Osteoblast (primary cell): ENCODE measurements around the gene PIK3AP1. TPM values are rescaled to one million over a fixed set of nuclear protein-coding genes. Genes with fewer than 3 reads are reported as not detected.

Source experiments
- DNase-seq: peaks from one replicate; pipeline ENCODE4 v3.0.0; 2011; ENCODE audit warnings: low spot score, mixed read lengths; ENCODE audit not compliant: insufficient read length; ENCODE audit errors: missing footprints
- H2AFZ ChIP-seq: 2 replicates; pipeline ENCODE4 v1.6.0; 2011; ENCODE audit warnings: mild to moderate bottlenecking, low read length
- H3K27ac ChIP-seq: 2 replicates; pipeline ENCODE4 v1.5.1; 2011; ENCODE audit warnings: mild to moderate bottlenecking, low read depth, low read length, moderate library complexity
- H3K27me3 ChIP-seq: 2 replicates; pipeline ENCODE4 v1.6.0; 2012; ENCODE audit warnings: mild to moderate bottlenecking, control low read depth, inconsistent platforms, low read length, moderate library complexity; ENCODE audit not compliant: insufficient read depth
- H3K36me3 ChIP-seq: 2 replicates; pipeline ENCODE4 v1.5.1; 2011; ENCODE audit warnings: mild to moderate bottlenecking, low read length, control low read depth, moderate library complexity; ENCODE audit not compliant: insufficient read depth
- H3K4me1 ChIP-seq: 2 replicates; pipeline ENCODE4 v1.5.1; 2011; ENCODE audit warnings: mild to moderate bottlenecking, low read length, control low read depth, moderate library complexity; ENCODE audit not compliant: insufficient read depth
- H3K4me2 ChIP-seq: 2 replicates; pipeline ENCODE4 v1.6.0; 2011; ENCODE audit warnings: mild to moderate bottlenecking, low read length; ENCODE audit not compliant: insufficient read depth
- H3K4me3 ChIP-seq: fragments of 200-600 bp; sonication (generic); 3 replicates; pipeline ENCODE4 v1.5.1; 2012; ENCODE audit warnings: mild to moderate bottlenecking, low read length, inconsistent platforms; ENCODE audit not compliant: insufficient read depth
- H3K79me2 ChIP-seq: 2 replicates; pipeline ENCODE4 v1.6.0; 2012; ENCODE audit warnings: mild to moderate bottlenecking, low read length, control low read depth, inconsistent platforms; ENCODE audit not compliant: insufficient read depth
- H3K9me3 ChIP-seq: 2 replicates; pipeline ENCODE4 v1.5.1; 2011; ENCODE audit warnings: low read depth, low read length, control low read depth
- H4K20me1 ChIP-seq: 2 replicates; pipeline ENCODE4 v1.6.0; 2012; ENCODE audit warnings: mild to moderate bottlenecking, low read length, control low read depth; ENCODE audit not compliant: insufficient read depth
- total RNA-seq: library from RNA; depleted of rRNA; stranded (reverse); fragments of >200 nt; gene quantifications from 2 replicates; pipeline ENCODE4 v1.2.3, GENCODE V29; 2012
- TF ChIP-seq, protein P1 (sequence below): IDR thresholded peaks from 2 replicates; pipeline ENCODE4 v1.5.1; 2011; ENCODE audit warnings: mild to moderate bottlenecking, low read depth, low read length, moderate library complexity; ENCODE audit errors: extremely low read depth

The PIK3AP1 gene
- total RNA-seq, 1 donor: 0.36 TPM

DNA sequence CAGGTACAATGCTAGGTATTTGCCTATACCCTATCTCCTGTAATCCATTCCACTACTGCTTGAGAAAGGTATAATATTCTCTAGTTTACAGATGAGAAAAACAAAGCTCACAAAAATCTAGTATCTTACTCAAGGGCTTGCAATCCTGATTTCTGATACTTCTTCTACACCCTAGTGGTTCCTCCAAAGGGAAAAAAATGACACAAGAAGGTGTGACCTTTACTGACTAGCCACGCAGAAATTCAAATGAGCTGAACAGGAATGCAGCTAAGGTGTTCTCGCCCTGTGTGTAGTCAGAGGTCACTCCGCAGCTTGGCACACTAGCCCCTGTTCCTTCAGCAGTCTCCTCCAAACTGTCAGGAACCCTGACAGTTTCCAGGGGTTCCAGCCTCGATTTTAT is 74.0 kb downstream of the PIK3AP1 start:
- Histone ChIP-seq H3K79me2 (no peaks in the 10 kb centered on the region), H3K36me3 (no peaks in the 10 kb centered on the region), H4K20me1 (no peaks in the 10 kb centered on the region), H3K4me3 (no peak overlapping the region), H3K27ac (no peak overlapping the region), H3K4me1 (no peaks in the 10 kb centered on the region), H3K27me3 (peaks cover 7% of the 10 kb centered on the region), H3K9me3 (no peaks in the 10 kb centered on the region), H2AFZ (no peak overlapping the region), H3K4me2 (no peak overlapping the region)
- TF ChIP-seq, protein P1, sequence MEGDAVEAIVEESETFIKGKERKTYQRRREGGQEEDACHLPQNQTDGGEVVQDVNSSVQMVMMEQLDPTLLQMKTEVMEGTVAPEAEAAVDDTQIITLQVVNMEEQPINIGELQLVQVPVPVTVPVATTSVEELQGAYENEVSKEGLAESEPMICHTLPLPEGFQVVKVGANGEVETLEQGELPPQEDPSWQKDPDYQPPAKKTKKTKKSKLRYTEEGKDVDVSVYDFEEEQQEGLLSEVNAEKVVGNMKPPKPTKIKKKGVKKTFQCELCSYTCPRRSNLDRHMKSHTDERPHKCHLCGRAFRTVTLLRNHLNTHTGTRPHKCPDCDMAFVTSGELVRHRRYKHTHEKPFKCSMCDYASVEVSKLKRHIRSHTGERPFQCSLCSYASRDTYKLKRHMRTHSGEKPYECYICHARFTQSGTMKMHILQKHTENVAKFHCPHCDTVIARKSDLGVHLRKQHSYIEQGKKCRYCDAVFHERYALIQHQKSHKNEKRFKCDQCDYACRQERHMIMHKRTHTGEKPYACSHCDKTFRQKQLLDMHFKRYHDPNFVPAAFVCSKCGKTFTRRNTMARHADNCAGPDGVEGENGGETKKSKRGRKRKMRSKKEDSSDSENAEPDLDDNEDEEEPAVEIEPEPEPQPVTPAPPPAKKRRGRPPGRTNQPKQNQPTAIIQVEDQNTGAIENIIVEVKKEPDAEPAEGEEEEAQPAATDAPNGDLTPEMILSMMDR: no peak
- DNase-seq: no peak

DNA sequence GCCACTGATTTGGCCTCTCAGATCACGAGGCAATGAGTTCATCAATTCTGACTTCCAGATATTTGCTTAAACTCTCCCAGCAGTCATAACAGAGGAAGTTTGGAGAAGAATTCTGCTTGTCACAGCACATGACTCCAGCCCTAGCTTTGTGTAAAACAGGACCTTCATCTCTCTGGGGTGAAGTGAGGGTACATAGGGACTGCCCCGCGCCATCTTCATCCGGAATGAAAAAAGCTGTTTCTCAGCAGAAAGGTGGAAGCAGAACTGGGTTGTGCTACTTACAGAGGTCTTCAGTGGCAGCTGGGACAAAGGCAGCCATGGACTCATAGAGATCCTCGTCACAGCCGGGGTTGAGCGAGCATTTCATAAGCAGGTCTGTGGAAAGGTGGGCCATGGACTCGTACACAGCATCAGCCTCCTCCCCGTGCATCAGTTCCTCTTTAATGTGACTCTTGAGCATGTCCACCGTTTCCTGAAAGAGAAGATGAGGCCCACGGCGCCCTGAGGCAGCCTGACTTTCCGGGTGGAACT is 75.1 kb downstream of the PIK3AP1 start:
- Histone ChIP-seq H4K20me1 (no peaks in the 10 kb centered on the region), H3K27me3 (peaks cover 5% of the 10 kb centered on the region), H3K36me3 (no peaks in the 10 kb centered on the region), H3K9me3 (no peaks in the 10 kb centered on the region), H3K4me2 (no peak overlapping the region), H3K27ac (no peak overlapping the region), H3K4me3 (no peak overlapping the region), H3K79me2 (no peaks in the 10 kb centered on the region), H2AFZ (peak overlapping the region; percentile 34), H3K4me1 (no peaks in the 10 kb centered on the region)
- DNase-seq: peak; percentile 59
- TF ChIP-seq, protein P1: no peak

DNA sequence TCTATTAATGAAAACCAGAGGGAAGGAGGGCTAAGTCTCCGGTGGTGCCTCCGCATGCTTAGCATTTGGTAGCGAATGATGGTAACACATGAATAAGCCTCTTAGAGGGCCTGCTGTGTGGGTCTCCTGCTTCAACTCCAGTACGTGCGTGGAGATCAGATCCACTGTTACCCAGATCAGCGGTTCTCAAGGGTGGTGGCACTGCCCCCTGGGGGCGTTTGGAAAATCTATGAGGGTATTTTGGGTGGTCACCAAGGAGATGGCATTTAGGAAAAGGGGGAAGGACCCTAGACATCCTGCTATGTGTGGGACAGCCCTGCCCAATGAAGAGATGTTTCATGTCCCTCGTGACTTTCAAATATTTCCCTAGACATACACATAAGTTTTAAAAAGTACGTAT is 76.4 kb downstream of the PIK3AP1 start:
- H3K27me3 ChIP-seq: peaks cover 4% of the 10 kb centered on the region
- no peak overlapping the region for H3K4me3 ChIP-seq
- no peaks in the 10 kb centered on the region for H4K20me1 ChIP-seq
- no peaks in the 10 kb centered on the region for H3K4me1 ChIP-seq
- TF ChIP-seq, protein P1: no peak
- no peaks in the 10 kb centered on the region for H3K79me2 ChIP-seq
- no peak overlapping the region for H2AFZ ChIP-seq
- no peak overlapping the region for H3K27ac ChIP-seq
- DNase-seq: peak; percentile 31
- no peaks in the 10 kb centered on the region for H3K9me3 ChIP-seq
- no peak overlapping the region for H3K4me2 ChIP-seq
- no peaks in the 10 kb centered on the region for H3K36me3 ChIP-seq

DNA sequence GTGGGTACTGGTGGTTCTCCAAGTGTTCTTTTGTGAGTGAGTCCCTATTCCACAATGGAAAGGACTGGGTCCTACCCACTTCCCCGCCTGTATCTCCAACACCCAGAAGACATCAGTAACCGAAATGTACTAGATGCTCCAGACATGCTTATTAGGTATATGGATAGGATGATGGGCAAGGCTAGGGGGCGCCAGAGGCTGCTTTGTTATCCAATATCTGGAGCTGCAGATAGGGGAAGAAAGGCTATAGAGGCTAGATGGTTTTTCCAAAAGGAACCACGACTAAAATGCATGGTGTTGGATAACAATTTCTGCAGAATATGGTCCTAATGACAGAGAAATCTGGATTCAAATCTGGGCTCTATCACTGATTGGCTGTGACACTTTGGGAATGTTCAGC is 77.3 kb downstream of the PIK3AP1 start:
- no peak for DNase-seq
- no peak overlapping the region for H3K27ac ChIP-seq
- H3K27me3 ChIP-seq: peaks cover 4% of the 10 kb centered on the region
- H3K36me3 ChIP-seq: no peaks in the 10 kb centered on the region
- no peaks in the 10 kb centered on the region for H3K79me2 ChIP-seq
- TF ChIP-seq, protein P1: peak; percentile 63
- H4K20me1 ChIP-seq: no peaks in the 10 kb centered on the region
- no peaks in the 10 kb centered on the region for H3K4me1 ChIP-seq
- H3K4me3 ChIP-seq: no peak overlapping the region
- no peaks in the 10 kb centered on the region for H3K9me3 ChIP-seq
- no peak overlapping the region for H3K4me2 ChIP-seq
- no peak overlapping the region for H2AFZ ChIP-seq
